ENCODE measurements around the gene SSC4D.

Gene SSC4D

DNA sequence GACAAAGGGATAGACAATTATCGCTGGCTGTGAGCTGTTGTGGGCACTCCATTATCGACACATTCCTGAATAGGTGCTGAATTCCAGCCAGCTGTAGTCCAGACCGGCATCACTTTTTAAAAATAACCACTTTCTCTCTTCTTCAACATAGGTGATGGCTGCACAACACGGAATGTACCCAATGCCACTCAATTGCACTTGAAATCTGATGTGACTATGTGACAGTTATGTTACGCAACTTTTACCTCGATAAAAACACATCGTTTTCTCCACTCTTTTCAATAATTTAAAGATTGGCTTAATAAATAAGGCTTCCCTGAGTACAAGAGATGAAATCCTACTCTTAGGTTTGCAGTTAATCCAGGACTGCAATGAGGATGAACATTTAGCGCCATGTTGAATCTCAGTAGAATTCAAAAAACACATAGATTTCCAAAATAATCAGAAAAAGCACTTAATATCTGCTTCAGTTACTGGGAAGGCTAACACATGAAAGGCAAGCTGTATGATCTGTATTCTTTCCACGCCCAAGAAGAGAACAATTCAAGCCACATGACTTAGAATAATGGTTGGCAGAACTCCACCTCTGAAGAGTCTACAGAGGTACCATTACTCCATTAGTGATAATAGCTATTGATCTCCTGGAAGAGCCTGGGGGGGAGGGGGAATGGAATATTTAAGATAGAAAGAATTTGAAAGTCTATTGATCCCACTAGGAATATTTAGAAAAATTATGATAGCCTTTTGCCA, 54.3 kb downstream of the SSC4D start:
- no peak for DNase-seq (ENCODE audit: low read depth, low spot score)

DNA sequence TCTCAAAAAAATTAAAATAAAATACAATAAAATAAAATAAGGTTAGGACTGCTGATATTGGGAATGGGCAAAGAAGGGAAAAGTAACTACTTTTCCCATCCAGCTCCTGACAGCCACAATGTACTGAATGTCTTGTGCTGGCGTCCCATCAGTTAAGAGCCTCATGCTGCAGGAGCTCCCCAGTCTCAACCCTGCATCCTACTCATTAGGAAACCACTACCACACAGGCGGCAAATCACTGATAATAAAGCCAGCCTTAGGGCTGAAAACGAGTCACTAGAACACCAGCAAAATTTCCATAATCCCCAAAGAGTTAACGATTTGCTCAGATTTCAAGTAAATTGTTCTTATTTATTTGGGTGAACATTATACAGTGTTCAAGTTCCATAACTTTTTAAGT, 55.0 kb downstream of the SSC4D start:
- no peak for DNase-seq (ENCODE audit: low read depth, low spot score)

DNA sequence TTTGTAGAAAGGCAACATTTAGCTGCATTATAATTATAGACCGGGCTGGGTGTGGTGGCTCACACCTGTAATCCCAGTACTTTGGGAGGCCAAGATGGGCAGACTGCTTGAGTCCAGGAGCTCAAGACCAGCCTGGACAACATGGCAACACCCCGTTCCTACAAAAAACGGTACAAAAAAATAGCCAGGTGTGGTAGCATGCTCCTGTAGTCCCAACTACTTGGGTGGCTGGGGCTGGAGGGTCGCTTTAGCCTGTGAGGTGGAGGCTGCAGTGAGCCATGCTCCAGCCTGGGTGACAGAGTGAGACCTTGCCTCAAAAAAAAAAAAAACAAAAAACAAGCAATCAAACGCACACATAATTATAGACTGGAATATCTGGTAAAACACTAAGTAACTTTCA, 55.8 kb downstream of the SSC4D start:
- no peak for DNase-seq (ENCODE audit: low read depth, low spot score)

DNA sequence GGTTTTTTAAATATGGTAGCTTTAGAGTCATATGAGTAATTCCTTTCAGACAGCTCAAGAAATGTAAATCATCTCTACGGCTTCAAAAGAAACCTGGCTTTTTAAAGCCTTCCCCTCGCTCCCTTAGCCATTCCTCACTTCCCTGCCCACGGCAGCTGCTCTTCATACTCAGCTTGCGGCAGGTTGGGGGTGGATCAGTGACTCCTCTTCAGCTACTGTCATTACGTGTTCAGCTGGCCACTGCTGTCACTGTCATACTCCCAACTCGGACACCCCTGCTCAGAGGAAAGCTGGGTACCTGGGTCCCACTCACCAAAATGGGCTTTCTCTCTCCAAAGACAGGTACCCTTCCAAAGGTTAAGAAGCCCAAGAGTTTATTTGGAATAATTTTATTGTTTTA, 57.3 kb downstream of the SSC4D start:
- DNase-seq (ENCODE audit: low read depth, low spot score) = no peak

DNA sequence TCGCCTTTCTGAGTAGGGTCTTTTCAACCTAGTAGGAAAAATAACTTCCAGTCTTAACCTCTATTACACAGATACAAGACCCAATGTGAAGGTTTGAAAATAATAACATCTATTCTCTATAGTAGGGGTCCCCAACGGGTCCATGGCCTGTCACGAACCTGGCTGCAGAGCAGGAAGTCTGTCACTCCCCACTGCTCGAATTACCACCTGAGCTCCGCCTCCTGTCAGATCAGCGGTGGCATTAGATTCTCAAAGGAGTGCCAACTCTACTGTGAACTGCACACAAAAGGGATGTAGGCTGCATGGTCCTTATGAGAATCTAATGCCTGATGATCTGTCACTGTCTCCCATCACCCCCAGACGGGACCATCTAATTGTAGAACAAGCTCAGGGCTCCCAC, 58.1 kb downstream of the SSC4D start:
- no peak for DNase-seq (ENCODE audit: low read depth, low spot score)

DNA sequence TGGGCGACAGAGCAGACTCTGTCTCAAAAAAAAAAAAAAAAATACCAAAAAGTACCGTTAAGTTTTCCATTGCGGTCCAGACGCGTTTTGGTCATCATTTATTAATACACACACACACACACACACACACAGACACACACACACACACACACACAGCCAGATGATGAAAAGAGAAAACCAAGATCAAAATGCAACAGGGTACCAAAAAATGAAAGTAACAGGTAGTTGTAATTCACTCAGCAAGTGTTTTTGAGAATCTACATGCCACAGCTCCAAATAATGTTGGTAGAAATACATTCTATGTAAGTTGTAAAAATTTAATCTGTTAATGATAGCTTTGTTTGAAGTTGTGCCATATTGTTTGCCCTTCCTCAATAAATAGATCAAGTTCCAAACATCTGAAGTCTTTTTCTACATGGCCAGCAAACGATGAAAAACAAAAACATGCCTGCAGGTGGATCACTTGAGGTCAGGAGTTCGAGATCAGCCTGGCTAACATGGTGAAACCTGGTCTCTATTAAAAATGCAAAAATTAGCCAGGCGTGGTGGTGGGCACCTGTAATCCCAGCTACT, 60.1 kb downstream of the SSC4D start:
- no peak for DNase-seq (ENCODE audit: low read depth, low spot score)

DNA sequence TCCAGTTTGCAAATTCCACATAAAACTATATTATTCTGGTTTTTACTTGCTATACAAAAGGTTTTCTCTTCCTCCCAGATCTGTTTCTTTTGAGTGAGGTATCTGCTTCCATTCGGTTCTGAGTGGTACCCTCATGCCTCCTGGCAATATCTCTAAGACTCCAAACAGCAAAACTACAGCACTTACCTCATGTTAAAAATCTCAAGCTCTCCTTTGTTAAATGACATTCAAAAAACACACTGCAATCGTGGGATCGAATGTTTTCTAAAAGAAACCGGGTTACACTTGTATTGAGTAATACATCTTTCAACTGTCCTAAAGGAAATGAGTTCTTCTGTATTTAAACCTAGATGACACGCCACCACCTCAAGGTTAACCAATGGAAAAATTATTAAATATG, 61.8 kb downstream of the SSC4D start:
- DNase-seq (ENCODE audit: low read depth, low spot score) = no peak

DNA sequence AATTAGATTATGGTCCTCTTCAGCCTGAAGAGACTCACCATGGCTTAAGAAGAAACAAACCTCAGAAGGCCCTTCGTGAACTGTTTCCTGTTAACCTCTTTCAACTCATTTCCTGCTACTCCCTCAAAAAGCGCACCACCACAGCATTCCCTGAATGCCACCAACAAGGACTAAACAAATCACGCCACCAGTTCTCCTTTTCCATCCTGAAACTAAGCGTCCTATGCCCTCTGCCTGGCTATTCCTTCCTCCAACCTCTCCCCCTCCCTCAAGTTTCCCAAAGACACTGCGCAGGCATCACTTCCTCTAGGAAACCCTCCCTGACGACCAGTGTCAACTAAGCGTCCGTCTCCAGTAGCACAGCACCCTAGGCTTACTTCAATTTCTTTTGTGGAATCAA, 62.7 kb downstream of the SSC4D start:
- no peak for DNase-seq (ENCODE audit: low read depth, low spot score)

DNA sequence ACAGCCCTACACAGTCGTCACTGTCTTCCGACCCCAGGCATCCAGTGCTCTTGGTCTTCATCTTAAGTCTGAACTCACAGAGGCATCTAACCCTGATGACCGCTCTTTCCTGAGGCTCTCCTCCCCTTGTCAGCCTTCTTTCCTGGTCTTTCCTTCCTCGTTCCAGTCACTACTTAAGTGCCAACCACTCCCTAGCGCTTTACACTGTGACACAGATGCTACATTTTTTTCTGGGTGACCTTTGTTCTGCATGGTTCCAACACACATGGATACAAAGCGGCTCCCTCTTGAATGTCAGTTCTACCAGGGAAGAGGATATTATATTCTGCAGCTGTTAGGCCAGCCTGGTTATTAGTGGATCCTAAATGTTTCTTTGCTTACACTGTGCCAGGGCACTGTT, 63.4 kb downstream of the SSC4D start:
- DNase-seq (ENCODE audit: low read depth, low spot score) = no peak

DNA sequence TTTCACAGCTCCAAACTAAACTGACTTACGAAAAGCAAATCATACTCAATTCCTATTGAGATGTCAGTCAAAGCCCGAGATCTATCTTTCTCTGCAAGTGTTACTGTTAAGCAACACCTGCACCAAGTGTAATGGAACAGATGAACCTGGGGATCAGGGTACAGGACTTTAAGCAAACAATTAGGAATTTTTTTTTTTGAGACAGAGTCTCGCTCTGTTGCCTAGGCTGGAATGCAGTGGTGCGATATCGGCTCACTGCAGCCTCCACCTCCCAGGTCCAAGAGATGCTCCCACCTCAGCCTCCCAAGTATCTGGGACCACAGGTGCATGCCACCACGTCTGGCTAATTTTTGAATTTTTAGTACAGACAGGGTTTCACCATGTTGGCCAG, 65.6 kb downstream of the SSC4D start:
- no peak for DNase-seq (ENCODE audit: low read depth, low spot score)

DNA sequence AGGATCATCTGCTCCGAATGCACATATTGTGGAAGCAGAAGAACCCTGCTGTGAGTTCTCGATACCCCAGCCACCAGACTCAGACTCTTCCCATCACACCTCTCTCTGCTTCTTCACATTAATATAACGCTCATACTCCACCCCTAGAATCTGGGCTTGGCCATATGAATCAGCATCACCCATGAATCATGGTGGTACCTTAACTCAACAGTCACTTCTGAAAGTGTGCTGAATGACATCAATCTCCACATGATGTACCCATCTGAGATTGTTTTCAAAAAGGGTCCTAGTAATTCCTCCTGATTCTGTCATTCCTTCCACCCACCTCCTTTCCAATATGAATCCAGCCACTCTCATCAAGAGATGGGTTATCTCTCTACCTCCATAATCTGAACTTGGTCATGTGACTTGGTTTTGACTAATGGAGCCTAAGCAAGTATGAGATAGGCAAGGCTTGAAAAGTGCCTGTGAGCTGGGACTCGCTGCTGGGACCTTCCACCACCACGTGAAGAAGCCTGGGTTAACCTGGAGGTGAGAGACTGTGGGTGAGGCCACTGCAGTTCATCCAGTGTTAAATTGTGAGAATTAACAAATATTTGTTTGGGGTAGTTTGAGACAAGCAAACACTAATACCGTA, 66.1 kb downstream of the SSC4D start:
- DNase-seq (ENCODE audit: low read depth, low spot score) = no peak

DNA sequence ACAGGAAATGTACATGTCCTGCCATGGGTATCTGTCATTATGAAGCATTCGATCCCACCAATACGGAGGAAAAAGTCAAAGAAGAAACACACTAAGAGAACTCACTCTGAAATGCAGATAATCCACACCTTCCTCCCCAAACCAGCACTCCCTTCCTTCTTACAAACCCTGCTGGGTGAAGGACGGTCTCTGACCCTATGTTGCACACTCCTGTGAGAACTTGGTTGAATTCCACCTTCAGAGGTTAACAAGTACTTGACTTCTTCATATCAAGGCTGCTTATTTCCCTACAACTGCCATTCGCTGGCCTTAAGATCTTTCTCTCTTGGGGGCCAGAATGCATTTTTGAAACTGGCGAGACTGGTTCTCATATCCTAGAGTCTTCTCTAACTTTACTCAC, 67.3 kb downstream of the SSC4D start:
- DNase-seq (ENCODE audit: low read depth, low spot score) = no peak

DNA sequence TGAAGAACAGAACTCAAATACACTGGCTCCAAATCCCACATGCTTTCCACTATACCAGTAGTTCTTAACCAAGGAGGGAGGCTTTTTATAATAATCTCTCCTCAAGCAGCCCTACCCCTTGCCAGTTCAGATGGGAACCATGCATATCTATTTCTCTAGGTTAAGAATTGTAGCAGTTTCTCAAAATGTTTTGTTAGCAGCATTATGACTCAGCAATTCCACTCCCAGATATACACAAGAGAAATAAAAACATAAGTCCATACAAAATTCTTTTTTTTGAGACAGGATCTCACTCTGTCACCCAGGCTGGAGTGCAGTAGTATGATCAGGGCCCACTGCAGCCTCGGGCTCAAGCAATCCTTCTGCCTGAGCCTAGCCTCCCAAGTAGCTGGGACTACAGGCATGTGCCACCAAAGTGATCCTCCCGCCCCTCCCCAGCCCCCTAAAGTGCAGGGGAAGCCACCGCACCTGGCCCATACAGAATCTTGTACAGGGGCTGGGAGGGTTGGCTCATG, 68.8 kb downstream of the SSC4D start:
- DNase-seq (ENCODE audit: low read depth, low spot score) = no peak

Data from ELF-1 (cell line).